Keratinocyte (primary cell): Measurements from ENCODE around the gene BICDL1. TPM values are rescaled to one million over a fixed set of nuclear protein-coding genes. Genes with fewer than 3 reads are reported as not detected.

Experiments
- DNase-seq: peaks from one replicate; pipeline ENCODE4 v3.0.0-alpha.2; 2011; ENCODE audit warnings: low read depth, missing footprints, low spot score
- FAIRE-seq: peaks from 2 replicates; lab custom pipeline; 2011; peaks lifted over from hg19 to GRCh38; lab: Jason Lieb, UNC
- H2AFZ ChIP-seq: 2 replicates; pipeline ENCODE4 v1.6.0; 2012; ENCODE audit warnings: low read length, control low read depth, inconsistent platforms; ENCODE audit not compliant: control insufficient read depth
- H3K27ac ChIP-seq: 2 replicates; pipeline ENCODE4 v1.5.1; 2011; ENCODE audit warnings: low read length; ENCODE audit not compliant: control insufficient read depth, insufficient read depth
- H3K27me3 ChIP-seq: 3 replicates; pipeline ENCODE4 v1.6.0; 2011; ENCODE audit warnings: low read length; ENCODE audit not compliant: control insufficient read depth, insufficient read depth; ENCODE audit errors: extremely low read depth
- H3K36me3 ChIP-seq, 2 experiments: 2 replicates in 1 of 2; 3 replicates in 1 of 2; pipeline ENCODE4 v1.5.1; 2011; ENCODE audit warnings: low read length in 2 of 2, mild to moderate bottlenecking in 1 of 2; ENCODE audit not compliant: control insufficient read depth in 2 of 2, insufficient read depth in 2 of 2; ENCODE audit errors: extremely low read depth in 1 of 2
- H3K4me1 ChIP-seq: 3 replicates; pipeline ENCODE4 v1.5.1; 2011; ENCODE audit warnings: low read length; ENCODE audit not compliant: control insufficient read depth, insufficient read depth; ENCODE audit errors: extremely low read depth
- H3K4me2 ChIP-seq: 3 replicates; pipeline ENCODE4 v1.6.0; 2011; ENCODE audit warnings: low read depth, low read length; ENCODE audit not compliant: control insufficient read depth, insufficient read depth; ENCODE audit errors: extremely low read depth
- H3K4me3 ChIP-seq, 3 experiments: fragments of 200-600 bp in 1 of 3; sonication (generic) in 1 of 3; 2 replicates in 2 of 3; 3 replicates in 1 of 3; pipeline ENCODE4 v1.5.1; 2011 to 2016; ENCODE audit warnings: low read length in 3 of 3, mild to moderate bottlenecking in 3 of 3, control low read depth in 2 of 3, inconsistent platforms in 1 of 3, low read depth in 1 of 3, mixed read lengths in 1 of 3, mixed run types in 1 of 3, moderate library complexity in 1 of 3; ENCODE audit not compliant: control insufficient read depth in 2 of 3, insufficient read depth in 2 of 3; ENCODE audit errors: extremely low read depth in 1 of 3
- H3K79me2 ChIP-seq: 2 replicates; pipeline ENCODE4 v1.6.0; 2012; ENCODE audit warnings: low read length; ENCODE audit not compliant: control insufficient read depth, insufficient read depth
- H3K9ac ChIP-seq: 3 replicates; pipeline ENCODE4 v1.6.0; 2011; ENCODE audit warnings: low read length; ENCODE audit not compliant: control insufficient read depth, insufficient read depth; ENCODE audit errors: extremely low read depth
- H3K9me1 ChIP-seq: 3 replicates; pipeline ENCODE4 v1.6.0; 2011; ENCODE audit warnings: low read length; ENCODE audit not compliant: control insufficient read depth, insufficient read depth; ENCODE audit errors: extremely low read depth
- H3K9me3 ChIP-seq: 2 replicates; pipeline ENCODE4 v1.5.1; 2012; ENCODE audit warnings: low read depth, low read length; ENCODE audit not compliant: control insufficient read depth
- H4K20me1 ChIP-seq: 3 replicates; pipeline ENCODE4 v1.6.0; 2011; ENCODE audit warnings: low read length; ENCODE audit not compliant: control insufficient read depth, insufficient read depth; ENCODE audit errors: extremely low read depth
- EZH2 ChIP-seq: IDR thresholded peaks from one replicate; pipeline ENCODE4 v1.6.1; 2012; ENCODE audit warnings: inconsistent platforms, mild to moderate bottlenecking, low read length, moderate library complexity
- dilution Hi-C: fragments of 300-500 bp; cut with MboI; formaldehyde crosslinking; loops from one replicate; pipeline ENCODE4 v1.7.0; 2020; ENCODE audit warnings: low sequenced_read_pairs; ENCODE audit not compliant: extremely low pct_ligation_motif_present
- polyA plus RNA-seq, 5 experiments: library from polyadenylated mRNA; depleted of rRNA in 3 of 5; stranded (reverse) in 3 of 5; stranded (forward) in 1 of 5; unstranded in 1 of 5; fragments of >200 nt; gene quantifications; 1 replicate in 1 of 5; 2 replicates in 3 of 5; 3 replicates in 1 of 5; pipeline versions ENCODE4 v1.2.1 to v1.2.3, GENCODE V29; 2011 to 2012; ENCODE audit warnings: missing spikeins in 2 of 5, low read depth in 1 of 5, low replicate concordance in 1 of 5
- TF ChIP-seq, protein P1 (sequence below), 3 experiments: IDR thresholded peaks in 1 of 3; conservative IDR thresholded peaks in 1 of 3; optimal IDR thresholded peaks in 1 of 3; 2 replicates in 2 of 3; 3 replicates in 1 of 3; pipeline versions ENCODE3 to v1.5.1; 2011; ENCODE audit warnings: low read length in 3 of 3, mild to moderate bottlenecking in 3 of 3, moderate library complexity in 2 of 3, control low read depth in 1 of 3, inconsistent platforms in 1 of 3; ENCODE audit not compliant: insufficient read depth in 2 of 3; ENCODE audit errors: extremely low read depth in 1 of 3

BICDL1 gene
- polyA plus RNA-seq, 1 donor (not counting 4 experiments of a cell fraction or from before 2014, with no cell fraction given), result 6.4 TPM

GRCh38 chr12:120101617-120102016 is 112.6 kb downstream of the BICDL1 start:
- dilution Hi-C loops, result no loop called here
- H3K4me3 ChIP-seq, result no peak overlapping the region
- TF ChIP-seq EZH2, result no peak
- TF ChIP-seq, protein P1, sequence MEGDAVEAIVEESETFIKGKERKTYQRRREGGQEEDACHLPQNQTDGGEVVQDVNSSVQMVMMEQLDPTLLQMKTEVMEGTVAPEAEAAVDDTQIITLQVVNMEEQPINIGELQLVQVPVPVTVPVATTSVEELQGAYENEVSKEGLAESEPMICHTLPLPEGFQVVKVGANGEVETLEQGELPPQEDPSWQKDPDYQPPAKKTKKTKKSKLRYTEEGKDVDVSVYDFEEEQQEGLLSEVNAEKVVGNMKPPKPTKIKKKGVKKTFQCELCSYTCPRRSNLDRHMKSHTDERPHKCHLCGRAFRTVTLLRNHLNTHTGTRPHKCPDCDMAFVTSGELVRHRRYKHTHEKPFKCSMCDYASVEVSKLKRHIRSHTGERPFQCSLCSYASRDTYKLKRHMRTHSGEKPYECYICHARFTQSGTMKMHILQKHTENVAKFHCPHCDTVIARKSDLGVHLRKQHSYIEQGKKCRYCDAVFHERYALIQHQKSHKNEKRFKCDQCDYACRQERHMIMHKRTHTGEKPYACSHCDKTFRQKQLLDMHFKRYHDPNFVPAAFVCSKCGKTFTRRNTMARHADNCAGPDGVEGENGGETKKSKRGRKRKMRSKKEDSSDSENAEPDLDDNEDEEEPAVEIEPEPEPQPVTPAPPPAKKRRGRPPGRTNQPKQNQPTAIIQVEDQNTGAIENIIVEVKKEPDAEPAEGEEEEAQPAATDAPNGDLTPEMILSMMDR (optimal IDR thresholded peaks at IDR 0.05 in 1 of 3, IDR thresholded peaks at IDR 0.05 in 1 of 3, conservative IDR thresholded peaks at IDR 0.05 in 1 of 3; ENCODE audit: extremely low read depth in 1 of 3, insufficient read depth in 2 of 3, low read length in 3 of 3), result no peak
- H2AFZ ChIP-seq, result no peak overlapping the region
- no peaks in the 10 kb centered on the region for H3K9me3 ChIP-seq
- peak overlapping the region; percentile 30 for H3K9ac ChIP-seq
- peaks cover 26% of the 10 kb centered on the region for H3K4me1 ChIP-seq
- peak overlapping the region; percentile 28 for H3K27ac ChIP-seq
- H4K20me1 ChIP-seq, result peaks cover 31% of the 10 kb centered on the region
- FAIRE-seq (no peak), DNase-seq (no peak)
- H3K36me3 ChIP-seq, result peaks cover 31 to 49% of the 10 kb centered on the region in 2 experiments
- peaks cover 68% of the 10 kb centered on the region for H3K79me2 ChIP-seq
- H3K27me3 ChIP-seq, result no peaks in the 10 kb centered on the region
- peaks cover 2% of the 10 kb centered on the region for H3K9me1 ChIP-seq
- H3K4me2 ChIP-seq, result peak overlapping the region; percentile 9

DNA sequence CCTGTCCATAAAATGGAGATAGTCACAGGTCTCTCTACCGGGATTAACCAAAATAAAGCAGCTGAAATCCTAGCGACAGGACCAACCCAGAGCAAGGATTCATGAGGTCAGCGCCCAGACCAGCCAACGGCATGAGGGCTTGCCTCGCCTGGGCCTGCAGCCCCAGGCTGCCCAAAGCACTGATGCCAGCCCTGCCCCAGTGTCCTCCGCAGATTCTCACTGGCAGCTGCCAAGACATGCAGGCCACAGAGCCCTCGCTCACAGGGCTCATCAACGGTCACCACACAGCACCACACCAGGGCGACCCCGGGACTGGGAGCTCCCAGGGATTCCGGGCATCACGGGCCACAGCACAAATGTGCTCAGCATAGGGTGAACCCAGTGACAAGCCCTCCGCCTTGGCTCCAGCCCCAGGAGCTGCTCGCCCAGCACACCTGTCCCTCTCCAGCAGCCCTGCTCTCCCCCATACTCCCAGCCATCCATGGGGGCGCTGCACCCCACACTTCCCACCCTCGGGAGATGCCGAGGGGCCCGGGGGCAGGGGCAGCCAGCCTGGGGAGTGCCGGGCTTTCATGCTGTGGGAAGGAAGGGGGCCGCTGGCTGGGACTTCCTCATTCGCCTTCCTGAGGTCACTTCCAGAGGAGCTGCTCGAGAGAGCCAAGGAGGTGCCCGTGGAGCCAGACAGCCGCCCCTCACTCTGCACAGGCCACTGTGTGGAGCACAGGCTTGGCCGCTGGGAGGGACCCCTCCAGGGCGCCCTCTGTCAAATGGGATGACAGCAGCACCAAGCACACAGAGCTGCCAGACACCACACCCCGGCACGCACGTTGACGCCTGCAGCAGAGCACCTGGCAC is 113.4 kb downstream of the BICDL1 start:
- dilution Hi-C loops, result no loop called here
- no peaks in the 10 kb centered on the region for H3K9me3 ChIP-seq
- peak overlapping the region; percentile 30 for H3K9ac ChIP-seq
- TF ChIP-seq, protein P1 (optimal IDR thresholded peaks at IDR 0.05 in 1 of 3, IDR thresholded peaks at IDR 0.05 in 1 of 3, conservative IDR thresholded peaks at IDR 0.05 in 1 of 3; ENCODE audit: extremely low read depth in 1 of 3, insufficient read depth in 2 of 3, low read length in 3 of 3), result peak in 1 of 3 experiments; percentile 41
- TF ChIP-seq EZH2, result no peak
- H3K4me3 ChIP-seq, result no peak overlapping the region
- peak overlapping the region; percentile 28 for H3K27ac ChIP-seq
- no peaks in the 10 kb centered on the region for H3K27me3 ChIP-seq
- H3K36me3 ChIP-seq, result peaks cover 26 to 47% of the 10 kb centered on the region in 2 experiments
- DNase-seq (no peak), FAIRE-seq (no peak)
- peak overlapping the region; percentile 9 for H3K4me2 ChIP-seq
- peaks cover 31% of the 10 kb centered on the region for H4K20me1 ChIP-seq
- no peak overlapping the region for H2AFZ ChIP-seq
- peaks cover 76% of the 10 kb centered on the region for H3K79me2 ChIP-seq
- peaks cover 26% of the 10 kb centered on the region for H3K4me1 ChIP-seq
- H3K9me1 ChIP-seq, result peaks cover 2% of the 10 kb centered on the region
